ENCODE measurements around the gene HPS3.
"Not testable (repeated sequence)": the region's sequence is repeated elsewhere in the genome, so short reads cannot be mapped to it uniquely, and the experiment has no call there.

HPS3 gene

DNA sequence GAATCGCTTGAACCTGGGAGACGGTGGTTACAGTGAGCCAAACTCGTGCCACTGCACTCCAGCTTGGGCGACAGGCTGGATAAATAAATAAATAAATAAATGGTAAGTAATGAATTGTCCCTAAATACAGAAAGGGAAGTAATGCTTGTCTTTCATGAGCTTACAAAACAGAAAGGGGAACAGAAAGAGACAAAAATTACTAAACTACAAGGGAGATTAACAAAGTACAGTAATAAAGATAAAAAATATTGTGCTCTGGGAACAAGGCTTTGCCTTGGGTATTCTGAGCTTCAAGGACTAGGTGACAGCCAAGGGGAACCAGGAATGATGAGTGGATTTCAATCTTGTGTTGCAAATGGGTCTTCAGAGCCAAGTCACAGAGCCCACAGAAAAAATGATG lies 34.0 kb upstream of the HPS3 start:
- no peak for DNase-seq
- H3K9me3 ChIP-seq: no peaks in the 10 kb centered on the region; the same call in 1 of the 2 replicates
- H3K36me3 ChIP-seq: no peaks in the 10 kb centered on the region
- no peaks in the 10 kb centered on the region for H3K4me1 ChIP-seq
- no peak overlapping the region for H3K4me3 ChIP-seq (ENCODE audit: low read depth, low read length)
- TF ChIP-seq, protein P1, sequence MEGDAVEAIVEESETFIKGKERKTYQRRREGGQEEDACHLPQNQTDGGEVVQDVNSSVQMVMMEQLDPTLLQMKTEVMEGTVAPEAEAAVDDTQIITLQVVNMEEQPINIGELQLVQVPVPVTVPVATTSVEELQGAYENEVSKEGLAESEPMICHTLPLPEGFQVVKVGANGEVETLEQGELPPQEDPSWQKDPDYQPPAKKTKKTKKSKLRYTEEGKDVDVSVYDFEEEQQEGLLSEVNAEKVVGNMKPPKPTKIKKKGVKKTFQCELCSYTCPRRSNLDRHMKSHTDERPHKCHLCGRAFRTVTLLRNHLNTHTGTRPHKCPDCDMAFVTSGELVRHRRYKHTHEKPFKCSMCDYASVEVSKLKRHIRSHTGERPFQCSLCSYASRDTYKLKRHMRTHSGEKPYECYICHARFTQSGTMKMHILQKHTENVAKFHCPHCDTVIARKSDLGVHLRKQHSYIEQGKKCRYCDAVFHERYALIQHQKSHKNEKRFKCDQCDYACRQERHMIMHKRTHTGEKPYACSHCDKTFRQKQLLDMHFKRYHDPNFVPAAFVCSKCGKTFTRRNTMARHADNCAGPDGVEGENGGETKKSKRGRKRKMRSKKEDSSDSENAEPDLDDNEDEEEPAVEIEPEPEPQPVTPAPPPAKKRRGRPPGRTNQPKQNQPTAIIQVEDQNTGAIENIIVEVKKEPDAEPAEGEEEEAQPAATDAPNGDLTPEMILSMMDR (IDR thresholded peaks at IDR 0.05; ENCODE audit: low read depth, low read length): no peak
- no peaks in the 10 kb centered on the region for H3K27me3 ChIP-seq

DNA sequence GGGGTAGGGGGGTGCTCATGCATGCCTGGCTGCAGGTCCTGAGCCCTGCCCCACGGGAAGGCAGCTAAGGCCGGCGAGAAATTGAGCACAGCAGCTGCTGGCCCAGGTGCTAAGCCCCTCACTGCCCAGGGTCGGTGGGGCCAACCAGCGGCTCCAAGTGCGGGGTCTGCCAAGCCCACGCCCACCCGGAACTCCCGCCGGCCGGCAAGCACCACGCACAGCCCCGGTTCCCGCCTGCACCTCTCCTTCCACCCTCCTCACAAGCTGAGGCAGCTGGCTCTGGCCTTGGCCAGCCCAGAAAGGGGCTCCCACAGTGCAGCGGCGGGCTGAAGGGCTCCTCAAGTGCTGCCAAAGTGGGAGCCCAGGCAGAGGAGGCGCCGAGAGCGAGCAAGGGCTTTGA lies 31.5 kb upstream of the HPS3 start:
- H3K4me3 ChIP-seq (ENCODE audit: low read depth, low read length); H3K36me3 ChIP-seq; H3K27me3 ChIP-seq; H3K9me3 ChIP-seq; H3K4me1 ChIP-seq; DNase-seq: not testable (repeated sequence)

DNA sequence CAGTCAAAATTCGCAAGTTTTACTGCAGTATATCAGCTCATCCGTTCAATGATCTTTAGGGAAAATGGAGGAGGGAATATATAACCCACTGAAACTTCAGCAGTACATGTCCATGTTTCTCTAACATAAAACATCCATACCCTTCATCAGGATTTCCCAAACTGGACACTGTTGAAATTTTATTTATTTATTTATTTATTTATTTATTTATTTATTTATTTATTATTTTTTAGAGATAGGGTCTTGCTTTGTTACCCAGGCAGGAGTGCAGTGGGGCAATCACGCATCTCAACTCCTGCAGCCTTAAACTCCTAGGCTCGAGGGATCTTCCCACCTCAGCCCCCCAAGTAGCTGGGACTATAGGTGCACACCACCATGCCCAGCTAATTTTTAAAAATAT lies 28.3 kb upstream of the HPS3 start:
- TF ChIP-seq, protein P1 (IDR thresholded peaks at IDR 0.05; ENCODE audit: low read depth, low read length): no peak
- no peaks in the 10 kb centered on the region for H3K4me1 ChIP-seq
- no peak overlapping the region for H3K4me3 ChIP-seq (ENCODE audit: low read depth, low read length)
- no peak for DNase-seq
- H3K9me3 ChIP-seq: no peaks in the 10 kb centered on the region
- H3K27me3 ChIP-seq: no peaks in the 10 kb centered on the region
- no peaks in the 10 kb centered on the region for H3K36me3 ChIP-seq

DNA sequence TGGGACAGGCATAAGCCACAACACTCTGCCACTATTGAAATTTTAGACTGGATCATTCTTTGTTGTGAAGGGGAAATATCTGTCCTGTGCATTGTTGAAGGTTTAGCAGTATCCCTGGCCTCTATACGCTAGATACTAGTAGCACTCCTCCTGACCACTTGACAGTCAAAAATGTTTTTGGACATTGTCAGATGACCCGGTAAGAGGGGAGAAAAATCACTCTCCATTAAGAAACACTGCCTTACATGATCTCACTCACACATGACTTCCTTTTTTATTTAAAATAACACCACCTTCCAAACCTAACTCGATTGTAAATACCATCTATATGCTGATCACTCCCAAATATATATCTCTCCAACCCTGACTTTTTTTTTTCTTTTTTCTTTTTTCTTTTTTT lies 27.8 kb upstream of the HPS3 start:
- TF ChIP-seq, protein P1 (IDR thresholded peaks at IDR 0.05; ENCODE audit: low read depth, low read length): no peak
- no peaks in the 10 kb centered on the region for H3K9me3 ChIP-seq
- H3K36me3 ChIP-seq: no peaks in the 10 kb centered on the region
- H3K4me3 ChIP-seq (ENCODE audit: low read depth, low read length): no peak overlapping the region
- DNase-seq: no peak
- no peaks in the 10 kb centered on the region for H3K4me1 ChIP-seq
- no peaks in the 10 kb centered on the region for H3K27me3 ChIP-seq

DNA sequence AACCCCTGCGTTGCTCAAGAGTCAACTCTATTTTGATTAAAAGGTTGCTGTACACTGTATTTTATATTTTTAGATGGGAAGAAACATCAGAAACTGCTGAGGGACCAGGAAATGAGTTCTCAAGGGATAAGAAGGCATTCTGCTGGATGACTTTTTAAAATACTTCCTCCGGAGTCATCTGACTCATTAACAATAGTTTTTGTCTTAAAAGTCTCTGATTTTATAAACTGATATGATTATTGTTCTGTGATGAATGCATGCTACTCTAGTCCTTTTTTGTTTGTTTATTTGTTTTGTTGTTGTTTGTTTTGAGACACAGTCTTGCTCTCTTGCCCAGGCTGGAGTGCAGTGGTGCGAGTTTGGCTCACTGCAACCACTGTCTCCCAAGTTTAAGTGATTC lies 25.0 kb upstream of the HPS3 start:
- Histone ChIP-seq H3K4me3 (ENCODE audit: low read depth, low read length) (no peak overlapping the region), H3K9me3 (no peaks in the 10 kb centered on the region), H3K27me3 (no peaks in the 10 kb centered on the region), H3K4me1 (no peaks in the 10 kb centered on the region), H3K36me3 (no peaks in the 10 kb centered on the region)
- no peak for DNase-seq
- TF ChIP-seq, protein P1 (IDR thresholded peaks at IDR 0.05; ENCODE audit: low read depth, low read length): no peak

DNA sequence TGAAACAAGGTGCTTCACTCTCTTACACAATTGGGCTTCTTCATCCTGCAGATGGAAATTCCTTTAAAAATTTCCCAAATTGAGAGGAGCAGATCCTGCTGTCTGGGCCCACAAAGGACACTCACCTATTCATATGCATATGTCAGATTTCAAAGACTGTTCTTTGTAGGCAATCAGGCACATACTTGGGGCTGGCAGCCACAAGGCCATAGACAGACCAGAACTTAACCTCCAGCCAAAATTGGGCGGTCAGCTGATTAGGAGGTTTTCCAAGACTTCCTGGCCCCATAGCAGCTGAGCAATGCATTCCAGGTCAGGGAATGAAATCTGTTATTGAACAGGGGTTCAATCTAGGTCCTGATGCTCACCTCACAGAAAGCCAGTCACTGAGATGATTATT lies 15.0 kb upstream of the HPS3 start:
- TF ChIP-seq, protein P1 (IDR thresholded peaks at IDR 0.05; ENCODE audit: low read depth, low read length): no peak
- H3K27me3 ChIP-seq: no peaks in the 10 kb centered on the region
- H3K4me3 ChIP-seq (ENCODE audit: low read depth, low read length): no peak overlapping the region
- H3K36me3 ChIP-seq: no peaks in the 10 kb centered on the region
- H3K4me1 ChIP-seq: no peaks in the 10 kb centered on the region
- no peak for DNase-seq
- no peaks in the 10 kb centered on the region for H3K9me3 ChIP-seq

DNA sequence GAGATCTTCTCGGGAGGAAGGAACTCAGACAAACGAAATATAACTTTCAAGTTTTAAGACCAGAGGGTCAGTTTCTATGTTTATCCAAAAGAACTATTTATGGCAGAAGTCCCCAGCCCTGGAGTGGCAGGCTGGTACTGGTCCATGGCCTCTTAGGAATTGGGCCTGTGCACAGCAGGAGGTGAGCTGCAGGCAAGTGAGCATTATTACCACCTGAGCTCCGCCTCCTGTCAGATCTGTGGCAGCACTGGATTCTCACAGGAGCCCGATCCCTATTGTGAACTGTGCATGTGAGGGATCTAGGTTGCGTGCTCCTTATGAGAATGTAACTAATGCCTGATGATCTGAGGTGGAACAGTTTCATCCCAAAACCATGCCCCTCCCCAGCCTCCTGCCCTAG lies 14.3 kb upstream of the HPS3 start:
- DNase-seq: no peak
- Histone ChIP-seq H3K27me3 (no peaks in the 10 kb centered on the region), H3K4me3 (ENCODE audit: low read depth, low read length) (no peak overlapping the region), H3K4me1 (no peaks in the 10 kb centered on the region), H3K36me3 (no peaks in the 10 kb centered on the region), H3K9me3 (no peaks in the 10 kb centered on the region)
- TF ChIP-seq, protein P1 (IDR thresholded peaks at IDR 0.05; ENCODE audit: low read depth, low read length): no peak

All from BE2C (cell line).